Nephron (organoid): ENCODE measurements around the gene GARNL3.
A peak's percentile ranks its signal among the peaks of the same experiment; 100 is the strongest.

Source experiments
- H3K27ac Mint-ChIP-seq, 3 experiments: 2 replicates each; pipeline ENCODE4 v1.8.0; 2020; ENCODE audit warnings: mixed read lengths in 3 of 3, mild to moderate bottlenecking in 2 of 3, moderate library complexity in 1 of 3
- H3K27me3 Mint-ChIP-seq: 2 replicates; pipeline ENCODE4 v1.8.0; 2021; ENCODE audit warnings: low read depth, mild to moderate bottlenecking, moderate library complexity, mixed read lengths
- H3K36me3 Mint-ChIP-seq: 2 replicates; pipeline ENCODE4 v1.8.0; 2020; ENCODE audit warnings: low read depth, mixed read lengths
- H3K4me1 Mint-ChIP-seq: 2 replicates; pipeline ENCODE4 v1.8.0; 2020; ENCODE audit warnings: mixed read lengths
- H3K4me3 Mint-ChIP-seq, 3 experiments: 2 replicates each; pipeline ENCODE4 v1.8.0; 2020; ENCODE audit warnings: mild to moderate bottlenecking in 3 of 3, mixed read lengths in 3 of 3, moderate library complexity in 2 of 3
- H3K9me3 Mint-ChIP-seq: 2 replicates; pipeline ENCODE4 v1.8.0; 2020; ENCODE audit warnings: mixed read lengths
- TF ChIP-seq, protein P1 (sequence below), 3 experiments: fragments of 200-600 bp; sonication (generic); IDR thresholded peaks; one replicate each; pipeline ENCODE4 v1.5.0; 2021; ENCODE audit warnings: antibody characterized with exemption in 3 of 3; ENCODE audit not compliant: unreplicated experiment in 3 of 3

Gene GARNL3

DNA sequence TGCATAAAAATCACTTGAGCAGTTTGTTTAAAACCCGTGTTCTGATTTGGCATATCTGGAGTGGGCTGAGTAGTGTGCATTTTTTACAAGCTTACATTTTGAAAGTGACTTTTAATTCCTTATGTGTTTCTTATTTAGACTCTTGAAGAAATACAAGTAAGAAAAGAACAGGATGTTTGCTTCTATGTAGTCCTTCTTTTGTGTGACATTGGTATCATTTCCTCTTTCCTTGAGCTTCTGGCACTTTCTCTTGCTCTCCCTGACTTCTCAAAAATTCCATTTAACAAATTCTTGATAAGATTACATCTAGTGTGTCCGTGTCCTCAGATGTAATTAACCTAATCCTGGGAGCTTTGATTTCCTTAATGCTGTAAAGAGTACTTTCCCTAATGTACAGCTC lies 12.5 kb downstream of the GARNL3 start:
- Mint-ChIP-seq H3K27me3 (no peaks in the 10 kb centered on the region), H3K27ac (no peak overlapping the region), H3K4me3 (no peak overlapping the region), H3K9me3 (peaks cover 7% of the 10 kb centered on the region), H3K4me1 (peaks cover 30% of the 10 kb centered on the region), H3K36me3 (peaks cover 20% of the 10 kb centered on the region)
- TF ChIP-seq, protein P1, sequence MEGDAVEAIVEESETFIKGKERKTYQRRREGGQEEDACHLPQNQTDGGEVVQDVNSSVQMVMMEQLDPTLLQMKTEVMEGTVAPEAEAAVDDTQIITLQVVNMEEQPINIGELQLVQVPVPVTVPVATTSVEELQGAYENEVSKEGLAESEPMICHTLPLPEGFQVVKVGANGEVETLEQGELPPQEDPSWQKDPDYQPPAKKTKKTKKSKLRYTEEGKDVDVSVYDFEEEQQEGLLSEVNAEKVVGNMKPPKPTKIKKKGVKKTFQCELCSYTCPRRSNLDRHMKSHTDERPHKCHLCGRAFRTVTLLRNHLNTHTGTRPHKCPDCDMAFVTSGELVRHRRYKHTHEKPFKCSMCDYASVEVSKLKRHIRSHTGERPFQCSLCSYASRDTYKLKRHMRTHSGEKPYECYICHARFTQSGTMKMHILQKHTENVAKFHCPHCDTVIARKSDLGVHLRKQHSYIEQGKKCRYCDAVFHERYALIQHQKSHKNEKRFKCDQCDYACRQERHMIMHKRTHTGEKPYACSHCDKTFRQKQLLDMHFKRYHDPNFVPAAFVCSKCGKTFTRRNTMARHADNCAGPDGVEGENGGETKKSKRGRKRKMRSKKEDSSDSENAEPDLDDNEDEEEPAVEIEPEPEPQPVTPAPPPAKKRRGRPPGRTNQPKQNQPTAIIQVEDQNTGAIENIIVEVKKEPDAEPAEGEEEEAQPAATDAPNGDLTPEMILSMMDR (IDR thresholded peaks at IDR 0.05; ENCODE audit: unreplicated experiment in 3 of 3) = no peak

DNA sequence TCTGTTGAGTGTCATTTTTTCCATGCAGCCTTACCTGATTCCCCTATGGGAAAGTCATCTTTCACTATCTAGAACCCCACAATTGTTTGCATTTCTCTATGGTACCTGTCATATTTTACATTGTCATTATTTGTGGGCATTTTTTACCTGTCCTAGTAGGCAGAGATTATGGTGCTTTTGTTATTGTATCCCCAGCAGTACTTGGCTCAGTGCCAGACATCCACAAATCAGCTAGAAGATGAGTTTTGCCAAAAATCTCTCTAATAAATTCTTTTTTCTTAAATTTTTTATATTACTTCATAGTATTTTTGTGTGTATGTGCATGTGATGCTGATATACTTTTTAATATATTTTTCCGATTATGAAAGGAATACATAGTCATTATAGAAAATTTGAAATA lies 13.2 kb downstream of the GARNL3 start:
- H3K4me1 Mint-ChIP-seq = peaks cover 30% of the 10 kb centered on the region
- TF ChIP-seq, protein P1 (IDR thresholded peaks at IDR 0.05; ENCODE audit: unreplicated experiment in 3 of 3) = no peak
- peaks cover 7% of the 10 kb centered on the region for H3K9me3 Mint-ChIP-seq
- no peaks in the 10 kb centered on the region for H3K27me3 Mint-ChIP-seq
- H3K36me3 Mint-ChIP-seq = peaks cover 20% of the 10 kb centered on the region
- H3K4me3 Mint-ChIP-seq = no peak overlapping the region
- no peak overlapping the region for H3K27ac Mint-ChIP-seq

- Mint-ChIP-seq H3K36me3 (peaks cover 20% of the 10 kb centered on the region), H3K27ac (no peak overlapping the region), H3K4me1 (peaks cover 26% of the 10 kb centered on the region)
These were observed 13.8 kb downstream of the GARNL3 start for GRCh38 chr9:127278372-127278771.

GRCh38 chr9:127279717-127280285 lies 15.2 kb downstream of the GARNL3 start:
- Mint-ChIP-seq H3K27ac (no peak overlapping the region), H3K36me3 (peaks cover 16% of the 10 kb centered on the region), H3K9me3 (peaks cover 7% of the 10 kb centered on the region), H3K4me1 (peaks cover 28% of the 10 kb centered on the region), H3K27me3 (no peaks in the 10 kb centered on the region), H3K4me3 (no peak overlapping the region)
- TF ChIP-seq, protein P1 (IDR thresholded peaks at IDR 0.05; ENCODE audit: unreplicated experiment in 3 of 3) = no peak

More at GRCh38 chr9:127278372-127278771, 13.8 kb downstream of the GARNL3 start:
- Mint-ChIP-seq H3K27me3 (no peaks in the 10 kb centered on the region), H3K9me3 (peaks cover 7% of the 10 kb centered on the region), H3K4me3 (no peak overlapping the region)
- TF ChIP-seq, protein P1 (IDR thresholded peaks at IDR 0.05; ENCODE audit: unreplicated experiment in 3 of 3) = no peak

DNA sequence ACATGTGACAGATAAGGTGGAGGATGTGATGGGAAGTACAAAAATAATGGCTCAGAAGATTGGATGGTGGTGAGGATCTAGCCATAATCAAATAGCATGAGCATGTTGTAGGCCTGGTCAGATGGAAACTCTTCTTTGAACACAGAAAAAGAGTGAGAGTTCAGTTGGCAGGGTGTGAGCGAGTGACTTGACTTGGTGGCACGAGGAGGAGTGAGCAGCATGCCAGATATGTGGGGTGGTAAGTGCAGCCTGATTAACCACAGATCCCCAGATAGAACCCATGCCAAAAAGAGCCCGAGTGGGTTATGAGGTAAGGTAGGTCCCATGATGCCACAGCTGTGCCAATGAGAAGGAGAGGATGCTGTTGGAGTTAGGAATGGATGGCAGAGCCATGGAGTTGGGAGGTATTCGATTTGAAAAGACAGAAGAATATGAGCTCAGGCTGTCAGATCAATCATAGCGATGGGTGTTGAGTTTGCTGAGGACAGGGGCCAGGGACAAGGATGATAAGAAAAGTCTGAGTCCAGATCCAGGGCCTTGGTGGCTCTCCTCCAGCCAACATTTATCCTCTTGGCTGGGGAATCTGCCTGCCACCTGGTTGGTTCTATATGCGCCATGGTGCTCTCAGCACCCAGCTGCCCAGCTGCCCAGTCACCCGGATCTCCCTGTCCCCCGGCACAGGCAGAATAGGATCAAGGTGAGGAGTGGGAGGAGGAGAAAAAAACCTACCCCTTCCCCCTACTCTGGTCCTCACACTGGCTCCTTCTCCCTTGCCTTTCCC lies 16.5 kb downstream of the GARNL3 start:
- H3K27me3 Mint-ChIP-seq = no peaks in the 10 kb centered on the region
- peaks cover 7% of the 10 kb centered on the region for H3K9me3 Mint-ChIP-seq
- TF ChIP-seq, protein P1 (IDR thresholded peaks at IDR 0.05; ENCODE audit: unreplicated experiment in 3 of 3) = no peak
- H3K36me3 Mint-ChIP-seq = peaks cover 14% of the 10 kb centered on the region
- peaks cover 29% of the 10 kb centered on the region for H3K4me1 Mint-ChIP-seq
- H3K27ac Mint-ChIP-seq = peak overlapping the region in 2 of 3 experiments; percentile 5 to 83
- H3K4me3 Mint-ChIP-seq = no peak overlapping the region
